ENCODE data around the gene EXOC1L.

DNA sequence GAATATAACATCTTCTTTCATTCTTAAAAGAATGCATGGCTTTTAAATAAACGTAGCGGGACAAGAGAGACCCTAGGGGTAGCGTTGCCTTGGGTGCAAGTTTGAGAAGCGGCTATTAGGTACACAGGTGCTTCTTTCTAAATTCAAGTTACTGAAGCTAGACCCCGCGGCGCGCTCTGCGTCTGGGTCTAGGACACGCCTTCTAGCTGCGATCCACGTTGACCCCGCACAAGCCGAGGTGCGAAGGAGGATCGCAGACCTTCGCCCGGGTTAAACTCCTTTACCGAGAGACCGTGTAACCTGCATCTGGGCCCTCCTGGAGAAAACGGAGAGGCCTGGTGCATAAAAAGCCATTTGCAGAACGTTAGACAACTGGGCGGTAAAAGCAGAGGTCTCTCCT lies 25.5 kb upstream of the EXOC1L start:
- TF ChIP-seq, protein P1, sequence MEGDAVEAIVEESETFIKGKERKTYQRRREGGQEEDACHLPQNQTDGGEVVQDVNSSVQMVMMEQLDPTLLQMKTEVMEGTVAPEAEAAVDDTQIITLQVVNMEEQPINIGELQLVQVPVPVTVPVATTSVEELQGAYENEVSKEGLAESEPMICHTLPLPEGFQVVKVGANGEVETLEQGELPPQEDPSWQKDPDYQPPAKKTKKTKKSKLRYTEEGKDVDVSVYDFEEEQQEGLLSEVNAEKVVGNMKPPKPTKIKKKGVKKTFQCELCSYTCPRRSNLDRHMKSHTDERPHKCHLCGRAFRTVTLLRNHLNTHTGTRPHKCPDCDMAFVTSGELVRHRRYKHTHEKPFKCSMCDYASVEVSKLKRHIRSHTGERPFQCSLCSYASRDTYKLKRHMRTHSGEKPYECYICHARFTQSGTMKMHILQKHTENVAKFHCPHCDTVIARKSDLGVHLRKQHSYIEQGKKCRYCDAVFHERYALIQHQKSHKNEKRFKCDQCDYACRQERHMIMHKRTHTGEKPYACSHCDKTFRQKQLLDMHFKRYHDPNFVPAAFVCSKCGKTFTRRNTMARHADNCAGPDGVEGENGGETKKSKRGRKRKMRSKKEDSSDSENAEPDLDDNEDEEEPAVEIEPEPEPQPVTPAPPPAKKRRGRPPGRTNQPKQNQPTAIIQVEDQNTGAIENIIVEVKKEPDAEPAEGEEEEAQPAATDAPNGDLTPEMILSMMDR (IDR thresholded peaks at IDR 0.05), result no peak
- no peak for TF ChIP-seq POLR2A (IDR thresholded peaks at IDR 0.05)

Measured in adrenal gland (tissue), 5 donors.